IPS-20b (cell line): ENCODE data around the gene ZNF891.

Source experiments
- H3K27ac ChIP-seq: one replicate; pipeline ENCODE4 v1.5.1; 2013; ENCODE audit warnings: low read length
- H3K27me3 ChIP-seq: 2 replicates; pipeline ENCODE4 v1.6.1; 2013; ENCODE audit warnings: mild to moderate bottlenecking, low read length, inconsistent platforms; ENCODE audit not compliant: insufficient read depth
- H3K36me3 ChIP-seq: 2 replicates; pipeline ENCODE4 v1.6.1; 2013; ENCODE audit warnings: low read depth, mild to moderate bottlenecking, inconsistent platforms, low read length, moderate library complexity; ENCODE audit not compliant: insufficient read depth
- H3K4me1 ChIP-seq: 2 replicates; pipeline ENCODE4 v1.6.1; 2013; ENCODE audit warnings: mild to moderate bottlenecking, control low read depth, inconsistent platforms, low read length, moderate library complexity; ENCODE audit not compliant: insufficient read depth
- H3K4me3 ChIP-seq: 2 replicates; pipeline ENCODE4 v1.5.1; 2013; ENCODE audit warnings: mild to moderate bottlenecking, low read length, inconsistent platforms
- H3K9ac ChIP-seq: 2 replicates; pipeline ENCODE4 v1.6.1; 2013; ENCODE audit warnings: low read depth, mild to moderate bottlenecking, inconsistent platforms, low read length, moderate library complexity
- H3K9me3 ChIP-seq: 2 replicates; pipeline ENCODE4 v1.6.1; 2013; ENCODE audit warnings: mild to moderate bottlenecking, low read depth, low read length, inconsistent platforms; ENCODE audit not compliant: insufficient read depth

Gene ZNF891

DNA sequence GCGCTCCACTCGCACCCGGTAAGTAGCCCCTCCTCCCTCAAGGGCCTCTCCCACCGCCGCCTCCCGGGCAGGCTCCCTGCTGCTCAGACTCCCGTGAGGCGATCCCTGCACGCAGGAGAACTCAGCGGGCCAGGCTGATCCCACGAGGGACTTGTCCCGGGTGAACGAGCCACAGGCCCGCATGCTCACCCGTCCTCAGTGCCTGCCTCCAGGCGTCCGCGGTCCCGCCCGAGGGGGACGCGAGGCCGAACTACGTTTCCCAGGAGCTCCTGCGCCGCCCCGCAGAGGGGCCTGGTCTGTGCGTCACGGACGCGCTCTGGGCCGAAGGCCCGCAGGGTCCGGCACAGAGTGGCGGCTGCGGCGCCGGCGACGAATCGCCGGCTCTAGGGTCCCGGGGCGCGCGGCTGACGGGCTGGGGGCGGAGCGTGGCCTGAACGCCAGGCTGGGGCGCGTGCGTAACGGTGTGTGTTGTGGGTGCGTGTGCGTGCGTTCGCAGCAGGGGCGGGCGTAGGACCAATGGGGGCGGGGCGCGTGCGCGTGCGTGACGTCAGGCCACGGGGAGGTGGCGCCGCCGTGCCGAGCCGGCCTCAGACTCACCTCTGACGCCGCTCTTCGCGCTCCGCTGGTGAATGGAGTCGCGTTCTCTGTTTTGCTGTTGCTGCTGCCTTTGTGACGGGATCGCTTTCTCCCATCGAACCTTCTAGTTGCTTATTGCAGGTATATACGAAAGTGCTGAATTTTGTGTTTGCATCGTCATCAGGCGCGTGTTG lies at the start of gene ZNF891, which contains the start of gene ZNF10:
TSS of gene ZNF891 (minus strand) at position 237 of the 770 bp plus-strand sequence. CDS start 8,356 bp downstream, outside the sequence.
TSS of gene ZNF10 (plus strand) at position 590 of the 770 bp plus-strand sequence. CDS start 13,866 bp downstream, outside the sequence.
- peaks cover 39% of the 10 kb centered on the region for H3K36me3 ChIP-seq
- H3K4me1 ChIP-seq, result no peaks in the 10 kb centered on the region
- H3K9me3 ChIP-seq, result peaks cover 73% of the 10 kb centered on the region
- H3K27ac ChIP-seq, result peak within 1 kb of the TSS; percentile 93
- H3K9ac ChIP-seq, result peak within 1 kb of the TSS; percentile 97
- H3K4me3 ChIP-seq, result peak within 1 kb of the TSS; percentile 100
- H3K27me3 ChIP-seq, result no peaks in the 10 kb centered on the region

DNA sequence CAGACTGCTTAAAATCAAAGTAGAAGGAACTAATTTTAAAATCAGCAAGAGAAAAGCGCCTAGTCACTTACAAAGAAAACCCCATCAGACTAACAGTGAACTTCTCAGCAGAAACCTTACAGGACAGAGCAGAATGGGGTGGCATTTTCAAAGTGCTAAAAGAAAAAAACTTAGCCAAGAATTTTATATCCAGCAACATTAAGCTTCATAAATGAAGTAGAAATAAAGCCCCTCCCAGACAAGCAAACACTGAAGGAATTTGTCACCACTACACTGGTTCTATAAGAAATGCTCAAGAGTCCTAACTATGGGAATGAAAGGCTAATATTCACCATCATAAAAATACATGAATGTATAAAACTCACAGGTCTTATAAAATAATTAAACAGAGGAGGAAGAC lies 44.8 kb upstream of the ZNF891 start:
- H3K9ac ChIP-seq, result no peak overlapping the region
- no peaks in the 10 kb centered on the region for H3K4me1 ChIP-seq
- no peaks in the 10 kb centered on the region for H3K36me3 ChIP-seq
- no peaks in the 10 kb centered on the region for H3K27me3 ChIP-seq
- H3K27ac ChIP-seq, result no peak overlapping the region
- no peak overlapping the region for H3K4me3 ChIP-seq
- peaks cover 86% of the 10 kb centered on the region for H3K9me3 ChIP-seq

DNA sequence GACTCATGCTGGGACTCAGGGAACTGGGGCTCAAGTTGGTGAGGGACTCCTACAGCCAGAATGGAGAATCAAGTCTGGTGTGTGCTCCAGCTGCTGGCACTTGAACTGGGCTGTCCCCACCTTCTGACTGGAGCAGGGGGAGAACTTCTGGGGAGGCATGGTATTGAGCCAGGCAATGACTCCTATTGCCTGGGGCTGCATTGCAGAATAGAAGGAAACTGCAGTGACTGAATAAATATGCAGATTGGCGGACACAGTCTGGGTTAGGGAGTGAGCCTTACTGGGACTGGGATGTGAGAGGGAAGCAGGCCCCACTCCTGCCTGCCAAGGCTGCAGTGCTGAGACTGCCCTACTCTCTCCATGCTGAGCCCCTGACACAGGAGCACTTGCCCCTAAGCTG lies 42.4 kb upstream of the ZNF891 start:
- Histone ChIP-seq H3K36me3 (no peaks in the 10 kb centered on the region), H3K4me3 (no peak overlapping the region), H3K27ac (no peak overlapping the region), H3K9ac (no peak overlapping the region), H3K9me3 (peaks cover 89% of the 10 kb centered on the region), H3K27me3 (no peaks in the 10 kb centered on the region), H3K4me1 (no peaks in the 10 kb centered on the region)

DNA sequence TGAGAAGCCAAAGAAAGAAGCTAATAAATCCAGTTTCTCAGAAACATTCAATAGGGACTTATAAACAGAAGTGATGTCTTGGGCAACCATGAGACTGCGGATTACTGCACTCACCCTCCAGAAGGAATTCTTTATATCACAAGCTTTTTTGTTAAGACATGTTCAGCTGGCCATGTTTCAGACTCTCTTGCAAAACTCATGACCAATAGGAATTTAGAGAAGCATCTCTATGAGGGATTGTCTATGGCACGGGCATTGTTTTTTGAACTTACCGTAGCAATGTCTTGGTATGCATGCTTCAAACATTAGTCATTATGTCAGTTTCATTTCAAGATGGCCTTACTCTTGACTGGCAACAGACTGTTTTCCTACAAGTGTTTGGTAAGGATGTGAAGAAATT lies 35.7 kb upstream of the ZNF891 start:
- no peak overlapping the region for H3K4me3 ChIP-seq
- H3K36me3 ChIP-seq, result no peaks in the 10 kb centered on the region
- H3K4me1 ChIP-seq, result no peaks in the 10 kb centered on the region
- no peak overlapping the region for H3K9ac ChIP-seq
- H3K27me3 ChIP-seq, result no peaks in the 10 kb centered on the region
- H3K27ac ChIP-seq, result no peak overlapping the region
- H3K9me3 ChIP-seq, result peaks cover 84% of the 10 kb centered on the region

DNA sequence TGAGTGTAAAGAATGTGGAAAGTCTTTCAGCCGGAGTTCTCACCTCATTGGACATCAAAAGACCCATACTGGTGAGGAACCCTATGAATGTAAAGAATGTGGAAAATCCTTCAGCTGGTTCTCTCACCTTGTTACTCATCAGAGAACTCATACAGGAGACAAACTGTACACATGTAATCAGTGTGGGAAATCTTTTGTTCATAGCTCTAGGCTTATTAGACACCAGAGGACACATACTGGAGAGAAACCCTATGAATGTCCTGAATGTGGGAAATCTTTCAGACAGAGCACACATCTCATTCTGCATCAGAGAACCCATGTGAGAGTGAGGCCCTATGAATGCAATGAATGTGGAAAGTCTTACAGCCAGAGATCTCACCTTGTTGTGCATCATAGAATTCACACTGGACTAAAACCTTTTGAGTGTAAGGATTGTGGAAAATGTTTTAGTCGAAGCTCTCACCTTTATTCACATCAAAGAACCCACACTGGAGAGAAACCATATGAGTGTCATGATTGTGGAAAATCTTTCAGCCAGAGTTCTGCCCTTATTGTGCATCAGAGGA lies 26.1 kb upstream of the ZNF891 start:
- H3K4me1 ChIP-seq, result no peaks in the 10 kb centered on the region
- peaks cover 99% of the 10 kb centered on the region for H3K9me3 ChIP-seq
- no peak overlapping the region for H3K27ac ChIP-seq
- peaks cover 76% of the 10 kb centered on the region for H3K36me3 ChIP-seq
- H3K27me3 ChIP-seq, result no peaks in the 10 kb centered on the region
- H3K9ac ChIP-seq, result no peak overlapping the region
- H3K4me3 ChIP-seq, result peak overlapping the region; percentile 44

DNA sequence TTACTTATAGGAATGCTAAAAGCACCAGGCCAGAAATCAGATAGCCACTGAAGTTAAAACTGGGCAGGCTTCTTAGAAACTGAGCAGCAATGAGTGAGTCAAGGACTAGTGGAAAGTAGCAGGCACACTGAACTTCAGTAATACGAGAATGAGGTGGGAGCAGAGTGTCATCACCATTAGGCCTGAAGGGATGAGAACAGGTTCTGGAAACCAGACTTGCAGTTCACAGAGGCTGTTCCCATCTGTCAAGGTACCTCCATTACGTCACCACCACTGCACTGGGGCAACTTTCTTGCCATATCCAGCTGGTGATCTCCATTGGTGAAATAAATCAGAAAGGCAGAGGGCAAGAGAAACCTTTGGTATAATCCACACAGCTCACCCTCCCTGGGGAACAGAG lies 15.9 kb upstream of the ZNF891 start:
- H3K9me3 ChIP-seq, result peaks cover 91% of the 10 kb centered on the region
- H3K9ac ChIP-seq, result no peak overlapping the region
- H3K4me3 ChIP-seq, result no peak overlapping the region
- peaks cover 79% of the 10 kb centered on the region for H3K36me3 ChIP-seq
- no peak overlapping the region for H3K27ac ChIP-seq
- H3K27me3 ChIP-seq, result no peaks in the 10 kb centered on the region
- no peaks in the 10 kb centered on the region for H3K4me1 ChIP-seq

DNA sequence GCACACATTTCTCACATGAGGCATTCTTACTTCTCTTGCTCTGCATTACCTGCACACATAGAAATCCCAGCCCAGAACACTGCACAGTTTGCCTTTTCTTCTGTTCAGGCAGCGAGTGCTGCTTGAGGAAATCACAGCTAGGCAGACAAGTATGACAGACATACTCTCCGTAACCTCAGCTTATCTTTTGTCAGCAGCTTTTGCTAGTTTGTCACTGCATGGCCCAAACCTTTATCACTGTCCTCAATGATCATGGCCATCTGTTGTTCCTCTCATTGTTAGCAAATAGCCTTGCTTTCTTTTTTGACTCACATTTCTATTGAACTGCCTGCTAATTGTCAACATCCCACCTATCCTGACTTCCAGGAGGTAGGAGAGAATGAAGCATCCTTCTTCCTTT lies 5.7 kb upstream of the ZNF891 start:
- H3K4me1 ChIP-seq, result no peaks in the 10 kb centered on the region
- no peaks in the 10 kb centered on the region for H3K27me3 ChIP-seq
- H3K36me3 ChIP-seq, result peaks cover 71% of the 10 kb centered on the region
- no peak overlapping the region for H3K27ac ChIP-seq
- no peak overlapping the region for H3K4me3 ChIP-seq
- H3K9me3 ChIP-seq, result peaks cover 88% of the 10 kb centered on the region
- H3K9ac ChIP-seq, result no peak overlapping the region

DNA sequence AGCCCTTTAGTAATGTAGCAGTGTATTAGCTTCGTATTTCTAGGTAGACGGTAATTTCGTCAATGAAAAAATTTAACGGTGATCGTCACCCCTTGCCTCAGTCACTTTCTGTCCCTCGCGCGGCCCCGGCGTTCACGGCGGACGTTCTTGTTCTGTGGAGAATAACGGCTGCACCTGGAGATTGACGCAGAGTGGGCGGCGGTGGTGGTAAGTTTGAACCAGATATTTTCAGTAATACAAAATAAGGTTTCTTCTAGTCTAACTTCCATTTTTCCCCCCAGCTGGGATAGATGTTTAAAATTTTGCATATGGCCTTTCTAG lies 694 bp upstream of the ZNF891 start:
- Histone ChIP-seq H3K36me3 (peaks cover 39% of the 10 kb centered on the region), H3K27me3 (no peaks in the 10 kb centered on the region), H3K27ac (peak overlapping the region; percentile 93), H3K9ac (peak overlapping the region; percentile 97), H3K4me1 (no peaks in the 10 kb centered on the region), H3K4me3 (peak overlapping the region; percentile 100), H3K9me3 (peaks cover 73% of the 10 kb centered on the region)

DNA sequence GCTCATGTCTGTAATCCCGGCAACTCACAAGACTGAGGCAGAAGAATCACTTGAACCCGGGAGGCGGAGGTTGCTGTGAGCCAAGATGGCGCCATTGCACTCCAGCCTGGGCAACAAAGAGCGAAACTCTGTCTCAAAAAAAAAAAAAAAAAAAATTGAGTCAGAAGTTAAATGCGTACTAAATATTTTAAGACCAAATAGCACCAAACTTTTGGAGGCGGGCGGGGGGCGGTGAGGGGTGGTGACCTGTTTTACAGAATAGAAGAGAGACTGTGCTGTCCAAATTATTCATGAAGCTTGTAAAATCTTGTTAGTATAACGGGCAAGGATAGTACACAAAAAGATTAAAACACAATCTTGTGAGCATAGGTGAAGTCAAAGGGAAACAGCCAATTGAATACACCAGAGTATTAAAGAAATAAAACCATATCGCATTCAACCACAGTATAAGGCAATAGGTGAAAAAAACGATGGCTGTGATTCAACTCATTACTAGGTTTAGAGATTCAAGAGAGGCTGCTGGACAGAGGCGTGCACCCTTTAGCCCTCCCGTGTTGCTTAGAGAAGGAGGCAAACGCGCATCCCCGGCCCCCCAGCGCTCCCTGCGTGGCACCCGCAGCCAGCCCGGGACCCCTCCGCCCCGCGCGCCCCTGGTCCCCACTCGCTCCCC lies 571 bp downstream of the ZNF891 start:
- peaks cover 38% of the 10 kb centered on the region for H3K36me3 ChIP-seq
- H3K27ac ChIP-seq, result peak overlapping the region; percentile 56
- peak overlapping the region; percentile 100 for H3K4me3 ChIP-seq
- peaks cover 74% of the 10 kb centered on the region for H3K9me3 ChIP-seq
- no peaks in the 10 kb centered on the region for H3K27me3 ChIP-seq
- no peaks in the 10 kb centered on the region for H3K4me1 ChIP-seq
- peak overlapping the region; percentile 97; the same call in 1 of the 2 replicates for H3K9ac ChIP-seq

DNA sequence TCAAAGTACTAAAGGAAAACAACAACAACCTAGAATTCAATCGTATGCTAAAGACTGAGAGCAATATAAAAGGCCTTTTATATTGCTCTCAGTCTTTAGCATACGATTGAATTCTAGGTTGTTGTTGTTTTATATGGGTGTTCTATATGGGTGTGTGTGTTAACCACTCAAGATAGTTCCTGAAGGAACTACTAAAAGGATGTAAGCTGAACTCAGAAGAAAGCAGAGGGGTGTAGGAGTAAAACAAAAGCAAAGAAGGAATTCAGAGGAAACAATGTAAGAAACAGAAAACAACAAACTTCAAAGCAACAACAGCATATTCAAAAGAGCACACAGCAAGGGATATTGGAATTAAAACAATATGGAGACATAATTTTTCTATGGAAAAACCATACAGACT lies 5.4 kb downstream of the ZNF891 start:
- Histone ChIP-seq H3K36me3 (peaks cover 66% of the 10 kb centered on the region), H3K27me3 (no peaks in the 10 kb centered on the region), H3K4me3 (no peak overlapping the region), H3K27ac (no peak overlapping the region), H3K9ac (no peak overlapping the region), H3K9me3 (peaks cover 95% of the 10 kb centered on the region), H3K4me1 (no peaks in the 10 kb centered on the region)

DNA sequence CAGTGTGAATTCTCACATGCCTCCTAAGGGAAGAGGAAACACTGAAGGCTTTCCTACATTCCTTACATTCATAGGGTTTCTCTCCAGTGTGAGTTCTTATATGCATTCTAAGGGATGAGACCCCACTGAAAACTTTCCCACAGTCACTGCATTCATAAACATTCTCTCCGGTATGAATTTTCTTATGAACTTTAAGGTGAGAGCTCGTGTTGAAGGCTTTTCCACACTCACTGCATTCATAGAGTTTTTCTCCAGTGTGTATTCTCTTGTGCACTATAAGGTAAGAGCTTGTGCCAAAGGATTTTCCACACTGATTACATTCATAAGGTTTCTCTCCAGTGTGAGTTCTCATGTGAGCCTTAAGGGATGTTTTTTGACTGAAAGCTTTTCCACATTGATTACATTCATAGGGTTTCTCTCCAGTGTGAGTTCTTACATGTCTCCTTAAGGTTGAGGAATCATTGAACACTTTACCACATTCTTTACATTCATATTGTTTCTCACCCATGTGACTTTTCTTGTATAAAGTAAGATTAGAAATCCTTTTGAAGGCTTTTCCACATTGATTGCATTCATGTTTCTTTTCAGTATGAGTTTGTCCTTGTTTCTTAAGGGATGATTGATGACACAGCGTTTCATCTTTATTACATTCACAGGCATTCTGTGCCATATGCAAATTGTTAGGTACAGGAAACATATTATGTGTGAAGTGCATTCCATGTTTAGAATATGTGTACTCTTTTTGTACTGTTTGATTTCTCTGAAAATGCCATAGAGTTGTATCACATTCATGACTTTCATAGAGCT lies 9.5 kb downstream of the ZNF891 start:
- Histone ChIP-seq H3K4me1 (no peaks in the 10 kb centered on the region), H3K9me3 (peaks cover 100% of the 10 kb centered on the region), H3K4me3 (peak overlapping the region; percentile 30; the same call in 1 of the 2 replicates), H3K27me3 (no peaks in the 10 kb centered on the region), H3K9ac (no peak overlapping the region), H3K27ac (no peak overlapping the region), H3K36me3 (peaks cover 71% of the 10 kb centered on the region)
